HepG2 (cell line): Measurements from ENCODE around the gene UGT1A7. TPM values are rescaled to one million over a fixed set of nuclear protein-coding genes. Genes with fewer than 3 reads are reported as not detected.

Source experiments
- ASH2L ChIP-seq: fragments of 300-600, 200-600 bp; sonication (generic); IDR thresholded peaks from 2 replicates; pipeline ENCODE4 v1.7.0; 2017; ENCODE audit warnings: low read depth, mild to moderate bottlenecking, moderate library complexity, mixed read lengths, low read length; ENCODE audit not compliant: insufficient read length
- IRF1 ChIP-seq: sonication (generic); formaldehyde crosslinking; IDR thresholded peaks from 2 replicates; pipeline ENCODE4 v1.4.0; 2020; ENCODE audit warnings: low read depth, mild to moderate bottlenecking, missing genetic modification reagents
- ISL2 ChIP-seq: sonication (generic); formaldehyde crosslinking; IDR thresholded peaks from 2 replicates; pipeline ENCODE4 v1.5.0; 2020; ENCODE audit warnings: missing genetic modification reagents
- RAD51 ChIP-seq: fragments of 450-650 bp; IDR thresholded peaks from 2 replicates; pipeline ENCODE4 v1.6.1; 2016; ENCODE audit warnings: borderline replicate concordance
- SNAPC4 ChIP-seq: sonication (generic); formaldehyde crosslinking; IDR thresholded peaks from 2 replicates; pipeline ENCODE4 v1.4.0; 2020; ENCODE audit warnings: mild to moderate bottlenecking, missing genetic modification reagents
- TCF7 ChIP-seq: sonication (generic); IDR thresholded peaks from 2 replicates; pipeline ENCODE4 v1.6.1; 2016; ENCODE audit warnings: antibody characterized with exemption, low read depth
- TCF7L2 ChIP-seq: IDR thresholded peaks from 2 replicates; pipeline ENCODE4 v1.6.1; 2011; ENCODE audit warnings: mild to moderate bottlenecking, low read depth, low read length, moderate library complexity
- ZBED4 ChIP-seq: sonication (generic); formaldehyde crosslinking; IDR thresholded peaks from 2 replicates; pipeline ENCODE4 v1.4.0; 2020; ENCODE audit warnings: missing genetic modification reagents, borderline replicate concordance
- ZBTB20 ChIP-seq: sonication (generic); formaldehyde crosslinking; IDR thresholded peaks from 2 replicates; pipeline ENCODE4 v1.8.1; 2023; ENCODE audit warnings: missing genetic modification reagents, low read depth, mild to moderate bottlenecking, borderline replicate concordance
- ZBTB38 ChIP-seq: sonication (generic); formaldehyde crosslinking; IDR thresholded peaks from 2 replicates; pipeline ENCODE4 v1.5.1; 2020; ENCODE audit warnings: mild to moderate bottlenecking, missing genetic modification reagents
- ZNF136 ChIP-seq: sonication (generic); formaldehyde crosslinking; IDR thresholded peaks from 2 replicates; pipeline ENCODE4 v1.8.1; 2022; ENCODE audit warnings: low read depth, mild to moderate bottlenecking, moderate library complexity, missing genetic modification reagents
- ZNF678 ChIP-seq: sonication (generic); formaldehyde crosslinking; IDR thresholded peaks from 2 replicates; pipeline ENCODE4 v1.4.0; 2020; ENCODE audit warnings: mild to moderate bottlenecking, missing genetic modification reagents
- polyA plus RNA-seq, 8 experiments: library from polyadenylated mRNA; depleted of rRNA in 3 of 8; stranded (reverse) in 7 of 8; unstranded in 1 of 8; fragments of >200 nt; fragmentation: Illumina TruSeq in 4 of 8; extraction: Trizol in 4 of 8; gene quantifications; 2 replicates each; pipeline versions ENCODE4 v1.2.1 to v1.2.3, GENCODE V29; 2011 to 2016; ENCODE audit warnings: low read depth in 4 of 8, missing spikeins in 1 of 8, mixed read lengths in 1 of 8; ENCODE audit not compliant: insufficient read depth in 1 of 8
- total RNA-seq, 5 experiments: library from RNA; depleted of rRNA; stranded (reverse); fragments of >200 nt; fragmentation: Illumina TruSeq; extraction: Trizol; gene quantifications; 2 replicates each; pipeline ENCODE4 v1.2.3, GENCODE V29; 2016; ENCODE audit warnings: low read depth in 1 of 5

UGT1A7 gene
- total and polyA plus RNA-seq, 2 of the 13 experiments (the other 11 are each of a cell fraction or from before 2014, with no cell fraction given) = not detected

- TF ChIP-seq IRF1 (CRISPR knock-in tag) = no peak
- TF ChIP-seq ISL2 (CRISPR knock-in tag) = no peak
- TF ChIP-seq ASH2L = no peak
- TF ChIP-seq ZNF136 (CRISPR knock-in tag) = no peak
- no peak for TF ChIP-seq TCF7L2
- peak; percentile 34; the same call in 1 of the 2 replicates for TF ChIP-seq ZBTB20 (CRISPR knock-in tag)
- TF ChIP-seq ZBED4 = no peak
- peak; percentile 93 for TF ChIP-seq RAD51
- TF ChIP-seq TCF7 = no peak
- no peak for TF ChIP-seq ZNF678 (CRISPR knock-in tag)
- peak; percentile 34; the same call in 1 of the 2 replicates for TF ChIP-seq ZBTB38
- no peak for TF ChIP-seq SNAPC4 (CRISPR knock-in tag)
Measured at GRCh38 chr2:233760043-233760442, 78.3 kb downstream of the UGT1A7 start, which contains the start of gene UGT1A1 (continued).
